NT2/D1 (cell line): ENCODE measurements around the gene ORMDL2.

Experiments used
- DNase-seq: peaks from one replicate; pipeline ENCODE4 v3.0.0-alpha.2; 2011; ENCODE audit warnings: low read depth, low spot score
- H3K27me3 ChIP-seq: 2 replicates; pipeline ENCODE4 v1.6.0; 2011; ENCODE audit warnings: mild to moderate bottlenecking; ENCODE audit not compliant: insufficient read length, insufficient read depth
- H3K36me3 ChIP-seq: 2 replicates; pipeline ENCODE4 v1.6.1; 2011; ENCODE audit warnings: mild to moderate bottlenecking, low read length, mixed read lengths; ENCODE audit not compliant: insufficient read depth, insufficient read length
- H3K4me1 ChIP-seq: 2 replicates; pipeline ENCODE4 v1.5.1; 2011; ENCODE audit not compliant: insufficient read depth, insufficient read length
- H3K4me3 ChIP-seq: 2 replicates; pipeline ENCODE4 v1.5.1; 2011; ENCODE audit warnings: low read depth; ENCODE audit not compliant: insufficient read length
- H3K9ac ChIP-seq: 2 replicates; pipeline ENCODE4 v1.6.0; 2011; ENCODE audit warnings: low read depth; ENCODE audit not compliant: insufficient read length
- H3K9me3 ChIP-seq: 2 replicates; pipeline ENCODE4 v1.5.1; 2011; ENCODE audit warnings: mild to moderate bottlenecking, low read length; ENCODE audit not compliant: insufficient read depth
- SUZ12 ChIP-seq: IDR thresholded peaks from 2 replicates; pipeline ENCODE4 v1.6.1; 2011; ENCODE audit not compliant: insufficient read length, insufficient read depth; ENCODE audit errors: extremely low read depth
- YY1 ChIP-seq: IDR thresholded peaks from 2 replicates; pipeline ENCODE4 v1.6.1; 2011; ENCODE audit not compliant: insufficient read length, insufficient read depth
- ZNF274 ChIP-seq: IDR thresholded peaks from 2 replicates; pipeline ENCODE4 v1.6.1; 2011; ENCODE audit warnings: mild to moderate bottlenecking, low read depth, low read length

Gene ORMDL2

DNA sequence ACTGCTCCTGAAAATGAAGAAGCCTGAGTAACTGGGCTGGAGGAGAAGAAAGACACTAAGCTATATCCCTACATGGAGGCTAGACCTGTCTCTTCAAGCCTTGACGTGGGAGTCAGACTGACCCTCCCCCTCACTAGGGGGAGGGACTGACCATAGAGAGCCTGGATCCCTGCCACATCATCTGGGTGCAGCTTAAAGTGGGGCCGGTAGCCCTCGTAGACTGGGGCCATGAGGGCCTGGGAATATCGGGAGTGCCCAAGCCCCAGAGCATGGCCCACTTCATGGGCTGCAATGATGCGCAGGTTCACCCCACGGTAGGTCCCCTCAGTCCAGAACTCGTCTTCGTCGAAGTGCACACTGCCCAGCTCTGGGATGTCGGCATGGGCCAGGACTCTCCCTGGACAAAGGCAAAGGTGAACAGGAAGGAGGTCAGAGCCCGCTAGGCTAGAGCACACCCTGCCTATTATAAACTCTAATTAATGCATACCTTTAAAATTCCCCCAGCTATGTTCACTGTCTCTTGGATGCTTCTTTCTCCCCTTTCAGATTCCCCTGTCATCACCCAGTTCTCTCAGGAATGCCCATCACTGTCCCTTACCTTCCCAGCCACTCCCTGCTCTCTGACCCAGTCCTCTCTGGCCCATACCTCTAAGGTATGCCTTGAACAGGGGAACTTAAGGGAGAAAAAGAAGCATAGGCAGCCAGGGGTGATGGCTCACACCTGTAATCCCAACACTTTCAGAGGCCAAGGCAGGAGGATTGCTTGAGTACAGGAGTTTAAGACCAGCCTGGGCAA lies 21.7 kb downstream of the ORMDL2 start:
- TF ChIP-seq YY1 (no peak), ZNF274 (no peak)
- H3K27me3 ChIP-seq = no peaks in the 10 kb centered on the region
- peaks cover 10% of the 10 kb centered on the region for H3K4me1 ChIP-seq
- no peak overlapping the region for H3K4me3 ChIP-seq
- no peak overlapping the region for H3K9ac ChIP-seq
- no peaks in the 10 kb centered on the region for H3K9me3 ChIP-seq
- H3K36me3 ChIP-seq = peaks cover 64% of the 10 kb centered on the region
- no peak for DNase-seq

DNA sequence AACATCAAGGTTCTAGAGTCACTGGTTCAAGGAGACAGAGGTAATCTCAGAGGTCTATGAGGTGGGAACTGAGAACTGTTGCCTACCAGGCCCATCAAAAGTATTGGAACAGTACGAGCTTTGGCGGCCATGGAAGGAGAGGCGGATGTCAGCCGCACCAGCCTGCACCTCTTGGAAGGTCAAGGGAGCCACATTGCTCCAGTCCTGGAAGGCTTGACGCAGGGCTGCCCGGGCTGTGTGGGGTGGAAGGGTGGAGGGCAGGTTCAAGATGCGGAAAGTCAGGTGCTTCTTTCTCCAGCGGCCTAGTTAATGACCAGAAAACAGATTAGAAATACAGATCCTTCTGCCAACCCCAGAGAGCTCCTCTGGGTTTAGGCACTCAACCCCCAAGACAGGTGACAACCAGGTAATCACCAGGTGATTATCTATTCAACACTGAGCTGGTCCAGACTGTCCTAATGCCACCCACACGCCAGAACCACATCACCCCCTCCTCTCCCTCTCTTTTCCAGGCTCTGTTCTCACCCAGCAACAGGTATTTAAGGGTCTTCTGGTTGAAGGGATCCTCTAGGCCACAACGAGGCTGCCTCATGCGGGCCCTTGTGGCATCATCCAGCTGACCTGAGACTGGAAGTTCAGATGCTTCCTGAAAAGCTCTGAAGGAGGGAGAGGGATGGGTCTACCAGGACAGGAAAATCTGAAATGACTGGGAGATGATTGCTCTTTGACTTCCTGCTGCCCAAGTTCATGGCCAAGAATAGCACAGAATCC lies 22.9 kb downstream of the ORMDL2 start:
- Histone ChIP-seq H3K27me3 (no peaks in the 10 kb centered on the region), H3K4me3 (no peak overlapping the region), H3K4me1 (peaks cover 10% of the 10 kb centered on the region), H3K9ac (no peak overlapping the region), H3K36me3 (peaks cover 52% of the 10 kb centered on the region), H3K9me3 (no peaks in the 10 kb centered on the region)
- TF ChIP-seq ZNF274 = no peak
- no peak for TF ChIP-seq YY1
- no peak for TF ChIP-seq SUZ12
- DNase-seq = no peak

DNA sequence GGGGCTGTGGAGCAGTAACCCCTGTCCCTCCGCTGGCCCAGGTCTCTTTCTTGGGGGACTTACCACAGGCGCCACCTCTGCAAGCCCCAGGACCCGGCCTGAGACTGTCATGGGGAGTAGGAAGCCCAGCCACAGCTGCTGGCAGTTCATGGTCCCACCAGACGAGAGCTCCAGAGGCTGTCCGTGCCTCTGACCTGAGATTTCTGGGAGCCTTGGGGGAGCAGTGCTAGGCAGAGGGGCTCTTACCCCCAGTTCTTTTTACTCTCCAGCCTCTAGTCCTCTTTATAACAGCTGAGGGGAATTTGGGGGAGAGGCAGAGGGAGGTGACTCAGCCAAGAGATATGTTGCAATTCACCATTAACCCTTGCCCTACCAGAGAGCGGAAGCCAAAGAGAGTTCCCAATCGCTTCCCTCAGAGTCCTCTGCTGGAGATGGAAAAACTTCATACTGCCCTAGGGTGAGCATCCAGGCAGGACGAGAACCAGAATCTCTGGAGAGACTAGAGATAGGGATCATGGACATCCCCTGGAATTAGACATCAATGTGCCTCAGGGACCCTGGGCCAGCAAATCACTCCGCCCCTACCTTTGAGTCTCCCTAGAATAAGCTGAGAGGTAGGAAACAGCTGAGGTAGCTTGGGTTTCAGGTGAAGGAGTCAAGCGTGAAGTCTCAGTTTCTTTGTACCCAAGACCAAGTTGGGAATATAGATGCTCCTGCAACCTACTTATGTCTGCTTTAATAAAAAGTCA lies 25.0 kb downstream of the ORMDL2 start, which contains the start of gene MMP19:
Gene MMP19, minus strand, starts transcription at position 256 of the 749 bp plus-strand sequence. Its CDS starts 106 bp downstream, at position 150.
- Histone ChIP-seq H3K9ac (peak within 1 kb of the TSS; percentile 65), H3K4me3 (peak within 1 kb of the TSS; percentile 38), H3K9me3 (no peaks in the 10 kb centered on the region), H3K4me1 (peaks cover 13% of the 10 kb centered on the region), H3K27me3 (no peaks in the 10 kb centered on the region), H3K36me3 (peaks cover 31% of the 10 kb centered on the region)
- DNase-seq = peak; percentile 62
- no peak for TF ChIP-seq ZNF274
- TF ChIP-seq YY1 = no peak
- TF ChIP-seq SUZ12 = no peak

DNA sequence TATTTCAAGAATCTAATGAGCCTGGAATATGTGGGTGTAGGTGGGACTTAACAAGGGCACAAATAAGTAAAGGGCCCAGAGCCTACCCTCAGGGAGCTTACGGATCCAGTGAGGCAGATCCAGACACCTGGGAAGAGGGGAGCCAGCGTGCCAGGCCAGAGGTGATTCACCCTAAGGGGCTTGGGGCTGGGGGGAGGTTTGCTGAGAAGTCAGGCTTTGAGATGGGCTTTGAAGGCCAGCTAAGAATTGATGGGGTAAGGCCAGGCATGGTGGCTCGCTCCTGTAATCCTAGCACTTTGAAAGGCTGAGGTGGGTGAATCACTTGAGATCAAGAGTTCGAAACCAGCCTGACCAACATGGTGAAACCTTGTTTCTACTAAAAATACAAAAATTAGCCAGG lies 25.6 kb downstream of the ORMDL2 start:
- Histone ChIP-seq H3K4me1 (peaks cover 13% of the 10 kb centered on the region), H3K36me3 (peaks cover 25% of the 10 kb centered on the region), H3K9ac (no peak overlapping the region), H3K9me3 (no peaks in the 10 kb centered on the region), H3K27me3 (no peaks in the 10 kb centered on the region), H3K4me3 (no peak overlapping the region)
- TF ChIP-seq YY1 (no peak), ZNF274 (no peak), SUZ12 (no peak)
- no peak for DNase-seq

DNA sequence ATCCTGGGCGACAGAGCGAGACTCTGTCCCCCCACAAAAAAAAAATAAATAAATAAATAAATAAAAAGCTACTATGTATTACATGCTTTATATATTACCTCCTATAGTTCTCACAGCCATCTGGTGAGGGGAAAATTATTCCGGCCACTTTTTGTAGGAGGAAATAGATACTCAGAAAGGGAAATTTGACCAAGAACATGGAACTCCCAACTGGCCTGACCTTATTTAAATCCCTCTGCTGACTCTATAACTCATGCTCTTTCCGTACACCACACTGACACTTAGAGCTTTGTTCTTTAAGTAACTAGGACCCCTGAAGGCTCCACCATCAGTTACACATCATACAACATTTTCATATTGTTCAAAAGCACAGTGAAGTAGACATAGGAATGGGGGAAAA lies 27.1 kb downstream of the ORMDL2 start:
- Histone ChIP-seq H3K27me3 (no peaks in the 10 kb centered on the region), H3K9ac (no peak overlapping the region), H3K36me3 (peaks cover 12% of the 10 kb centered on the region), H3K9me3 (no peaks in the 10 kb centered on the region), H3K4me1 (peaks cover 9% of the 10 kb centered on the region), H3K4me3 (no peak overlapping the region)
- TF ChIP-seq YY1 (no peak), SUZ12 (no peak), ZNF274 (no peak)
- no peak for DNase-seq

DNA sequence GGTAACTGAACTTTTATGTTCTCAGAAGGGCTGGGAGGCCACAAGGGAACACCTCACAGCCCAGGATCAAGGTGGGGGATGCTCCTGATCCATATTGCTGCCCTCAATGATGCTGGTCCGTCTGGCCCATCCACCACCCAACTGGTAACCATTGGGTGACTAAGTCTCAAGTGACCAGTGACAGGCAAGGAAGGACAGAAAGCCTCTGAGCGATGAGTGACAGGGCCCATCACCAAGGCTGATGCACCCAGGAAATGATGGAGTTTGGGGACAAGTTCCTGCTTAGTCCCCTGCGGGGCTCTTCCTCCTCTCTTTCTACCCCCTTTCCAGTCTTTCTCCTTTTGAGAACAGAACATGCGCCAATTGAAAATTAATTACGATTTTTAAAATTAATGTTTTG lies 27.5 kb downstream of the ORMDL2 start:
- DNase-seq = no peak
- Histone ChIP-seq H3K27me3 (no peaks in the 10 kb centered on the region), H3K4me1 (peaks cover 9% of the 10 kb centered on the region), H3K4me3 (no peak overlapping the region), H3K36me3 (peaks cover 10% of the 10 kb centered on the region), H3K9ac (no peak overlapping the region), H3K9me3 (no peaks in the 10 kb centered on the region)
- TF ChIP-seq ZNF274 (no peak), YY1 (no peak), SUZ12 (no peak)
